RWPE1 (cell line): ENCODE measurements around the gene CUL3.
"Not testable (repeated sequence)": the region's sequence is repeated elsewhere in the genome, so short reads cannot be mapped to it uniquely, and the experiment has no call there.

Source experiments
- CTCF ChIA-PET: fragments of 350-600 bp; sonication (Branson Sonifier 250); formaldehyde crosslinking; extraction: SDS; loops from one replicate; lab custom pipeline; 2021; lab: Yijun Ruan, JAX
- POLR2A ChIA-PET: fragments of 400-600 bp; formaldehyde crosslinking; extraction: SDS; loops from one replicate; lab custom pipeline; 2020; ENCODE audit warnings: antibody characterized with exemption; ENCODE audit not compliant: low non-redundant PET; lab: Yijun Ruan, JAX
- DNase-seq: peaks from one replicate; pipeline ENCODE4 v3.0.0; 2012; ENCODE audit warnings: low spot score
- H3K27ac ChIP-seq: fragments of 450-650 bp; 2 replicates; pipeline ENCODE4 v1.5.1; 2017
- TF ChIP-seq, protein P1 (sequence below): fragments of 450-650 bp; conservative IDR thresholded peaks from 2 replicates; pipeline ENCODE4 v1.5.1; 2017; ENCODE audit warnings: low read depth, mild to moderate bottlenecking

CUL3 gene

DNA sequence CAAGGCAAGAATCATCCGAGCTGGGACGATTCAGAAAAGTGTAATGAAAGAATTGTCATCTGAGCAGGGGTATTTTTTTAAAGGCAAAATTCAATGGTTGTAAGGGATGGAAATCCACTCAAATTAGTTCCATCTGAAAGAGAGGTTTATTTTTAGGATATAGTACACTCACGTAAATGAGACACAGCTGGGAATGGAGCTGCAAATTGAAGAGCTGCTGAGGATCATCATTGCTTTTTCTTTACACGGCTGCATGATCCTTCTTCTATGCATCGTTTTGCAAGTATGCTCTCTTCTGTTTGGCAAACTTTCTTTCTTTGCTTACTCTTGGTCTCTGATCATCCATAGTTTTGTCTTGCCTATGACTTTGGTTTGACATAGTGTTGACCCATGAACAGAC lies 27.4 kb upstream of the CUL3 start:
- ChIA-PET POLR2A (no interaction called here), CTCF (no interaction called here)
- H3K27ac ChIP-seq, result no peak overlapping the region
- no peak for DNase-seq
- TF ChIP-seq, protein P1, sequence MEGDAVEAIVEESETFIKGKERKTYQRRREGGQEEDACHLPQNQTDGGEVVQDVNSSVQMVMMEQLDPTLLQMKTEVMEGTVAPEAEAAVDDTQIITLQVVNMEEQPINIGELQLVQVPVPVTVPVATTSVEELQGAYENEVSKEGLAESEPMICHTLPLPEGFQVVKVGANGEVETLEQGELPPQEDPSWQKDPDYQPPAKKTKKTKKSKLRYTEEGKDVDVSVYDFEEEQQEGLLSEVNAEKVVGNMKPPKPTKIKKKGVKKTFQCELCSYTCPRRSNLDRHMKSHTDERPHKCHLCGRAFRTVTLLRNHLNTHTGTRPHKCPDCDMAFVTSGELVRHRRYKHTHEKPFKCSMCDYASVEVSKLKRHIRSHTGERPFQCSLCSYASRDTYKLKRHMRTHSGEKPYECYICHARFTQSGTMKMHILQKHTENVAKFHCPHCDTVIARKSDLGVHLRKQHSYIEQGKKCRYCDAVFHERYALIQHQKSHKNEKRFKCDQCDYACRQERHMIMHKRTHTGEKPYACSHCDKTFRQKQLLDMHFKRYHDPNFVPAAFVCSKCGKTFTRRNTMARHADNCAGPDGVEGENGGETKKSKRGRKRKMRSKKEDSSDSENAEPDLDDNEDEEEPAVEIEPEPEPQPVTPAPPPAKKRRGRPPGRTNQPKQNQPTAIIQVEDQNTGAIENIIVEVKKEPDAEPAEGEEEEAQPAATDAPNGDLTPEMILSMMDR, result no peak

- H3K27ac ChIP-seq, result no peak overlapping the region
- DNase-seq, result no peak
- ChIA-PET CTCF (no interaction called here), POLR2A (no interaction called here)
- TF ChIP-seq, protein P1, result no peak
These were observed 26.8 kb upstream of the CUL3 start for GRCh38 chr2:224611938-224612337.

DNA sequence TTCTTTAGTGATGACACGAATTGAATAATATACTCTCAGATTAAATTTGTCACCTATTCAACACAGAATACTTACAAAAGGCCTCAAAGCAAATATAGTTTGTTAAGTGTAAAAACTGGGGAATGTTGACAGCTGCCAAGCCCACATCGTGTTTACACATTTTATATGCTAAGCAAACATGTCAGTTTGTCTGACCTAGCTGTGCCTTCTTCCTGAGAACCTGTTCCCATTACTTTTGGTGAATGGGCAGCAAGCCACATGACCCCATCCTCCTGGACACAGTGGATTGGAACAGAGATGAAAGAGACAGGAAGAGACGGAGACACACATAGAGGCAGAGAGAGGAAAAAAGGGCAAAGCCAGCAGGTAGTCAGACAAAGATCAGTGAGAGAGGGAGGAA lies 22.9 kb upstream of the CUL3 start:
- POLR2A ChIA-PET, result no interaction called here
- no peak overlapping the region for H3K27ac ChIP-seq
- TF ChIP-seq, protein P1, result no peak
- CTCF ChIA-PET, result interaction anchor here (0.6 kb wide), 1 partner anchor 239 kb away, joined by 3 read pairs; no protein-coding TSS in a partner anchor
- DNase-seq, result no peak

GRCh38 chr2:224603746-224604500 lies 18.8 kb upstream of the CUL3 start:
- H3K27ac ChIP-seq, POLR2A ChIA-PET, CTCF ChIA-PET, DNase-seq: not testable (repeated sequence)

DNA sequence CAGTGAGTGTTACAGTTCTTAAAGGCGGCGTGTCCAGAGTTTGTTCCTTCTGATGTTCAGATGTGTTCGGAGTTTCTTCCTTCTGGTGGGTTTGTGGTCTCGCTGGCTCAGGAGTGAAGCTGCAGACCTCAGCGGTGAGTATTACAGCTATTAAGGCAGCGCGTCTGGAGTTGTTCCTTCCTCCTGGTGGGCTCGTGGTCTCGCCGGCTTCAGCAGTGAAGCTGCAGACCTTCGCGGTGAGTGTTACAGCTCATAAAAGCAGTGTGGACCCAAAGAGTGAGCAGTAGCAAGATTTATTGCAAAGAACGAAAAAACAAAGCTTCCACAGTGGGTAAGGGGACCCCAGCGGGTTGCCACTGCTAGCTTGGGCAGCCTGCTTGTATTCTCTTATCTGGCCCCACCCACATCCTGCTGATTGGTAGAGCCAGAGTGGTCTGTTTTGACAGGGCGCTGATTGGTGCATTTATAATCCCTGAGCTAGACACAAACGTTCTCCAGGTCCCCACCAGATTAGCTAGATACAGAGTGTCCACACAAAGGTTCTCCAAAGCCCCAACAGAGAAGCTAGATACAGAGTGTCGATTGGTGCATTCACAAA lies 17.7 kb upstream of the CUL3 start:
- POLR2A ChIA-PET, DNase-seq, CTCF ChIA-PET, H3K27ac ChIP-seq: not testable (repeated sequence)

- ChIA-PET CTCF (interaction anchor here (0.6 kb wide), 1 partner anchor 40 kb away, joined by 6 read pairs; no protein-coding TSS in a partner anchor), POLR2A (interaction anchor here (0.6 kb wide), 1 partner anchor 11 kb away, joined by 4 read pairs; no protein-coding TSS in a partner anchor)
These were observed 16.8 kb upstream of the CUL3 start for GRCh38 chr2:224601923-224602322.

GRCh38 chr2:224598678-224599077 lies 13.5 kb upstream of the CUL3 start:
- no peak overlapping the region for H3K27ac ChIP-seq
- ChIA-PET CTCF (no interaction called here), POLR2A (no interaction called here)
- TF ChIP-seq, protein P1, result no peak
- DNase-seq, result no peak

More at GRCh38 chr2:224601923-224602322, 16.8 kb upstream of the CUL3 start:
- TF ChIP-seq, protein P1, result no peak
- DNase-seq, result no peak
- H3K27ac ChIP-seq, result no peak overlapping the region
